GM23338 (cell line): ENCODE measurements around the gene DCDC2. TPM values are rescaled to one million over a fixed set of nuclear protein-coding genes. Genes with fewer than 3 reads are reported as not detected.
A peak's percentile ranks its signal among the peaks of the same experiment; 100 is the strongest.

ENCODE experiments used
- ATAC-seq: fragments of 200-7000 bp; cut with Tn5 transposase; 3 replicates; pipeline ENCODE4 v1.9.1; 2020
- DNase-seq: peaks from one replicate; pipeline ENCODE4 v3.0.0-alpha.2; 2015; ENCODE audit warnings: low spot score
- H2AFZ ChIP-seq: fragments of 200-600 bp; sonication (generic); 2 replicates; pipeline ENCODE4 v1.8.0; 2016; ENCODE audit warnings: antibody characterized with exemption, mild to moderate bottlenecking, moderate library complexity
- H3F3A ChIP-seq: fragments of 200-600 bp; sonication (generic); replicated peaks from 2 replicates; pipeline ENCODE4 v1.8.0; 2017; ENCODE audit warnings: antibody characterized with exemption, mixed run types, low read depth
- H3K27ac ChIP-seq: fragments of 200-600 bp; sonication (generic); 2 replicates; pipeline ENCODE4 v1.6.1; 2016; ENCODE audit warnings: low read depth
- H3K27me3 ChIP-seq: fragments of 200-600 bp; sonication (generic); 2 replicates; pipeline ENCODE4 v1.8.0; 2016; ENCODE audit warnings: mild to moderate bottlenecking, mixed run types, moderate library complexity; ENCODE audit not compliant: insufficient read depth
- H3K36me3 ChIP-seq: fragments of 200-600 bp; sonication (generic); 2 replicates; pipeline ENCODE4 v1.8.0; 2016; ENCODE audit warnings: mild to moderate bottlenecking; ENCODE audit not compliant: insufficient read depth
- H3K4me1 ChIP-seq: fragments of 200-600 bp; sonication (generic); 2 replicates; pipeline ENCODE4 v1.8.0; 2016; ENCODE audit warnings: mild to moderate bottlenecking, moderate library complexity; ENCODE audit not compliant: insufficient read depth
- H3K4me2 ChIP-seq: fragments of 200-600 bp; sonication (generic); 2 replicates; pipeline ENCODE4 v1.7.1; 2017; ENCODE audit warnings: mixed run types
- H3K4me3 ChIP-seq: fragments of 200-600 bp; sonication (generic); 2 replicates; pipeline ENCODE4 v1.6.1; 2016; ENCODE audit warnings: mixed run types
- H3K79me2 ChIP-seq: fragments of 200-600 bp; sonication (generic); replicated peaks from 2 replicates; pipeline ENCODE4 v1.8.0; 2017; ENCODE audit warnings: mild to moderate bottlenecking; ENCODE audit not compliant: insufficient read depth
- H3K9me2 ChIP-seq: fragments of 200-600 bp; sonication (generic); 2 replicates; pipeline ENCODE4 v1.8.0; 2017; ENCODE audit not compliant: insufficient read depth
- H4K20me1 ChIP-seq: fragments of 200-600 bp; sonication (generic); replicated peaks from 2 replicates; pipeline ENCODE4 v1.8.0; 2017; ENCODE audit warnings: mild to moderate bottlenecking; ENCODE audit not compliant: insufficient read depth
- H3K27ac Mint-ChIP-seq: 2 replicates; pipeline ENCODE4 v1.8.0; 2020; ENCODE audit warnings: inconsistent platforms, mild to moderate bottlenecking, moderate library complexity, mixed read lengths
- H3K27me3 Mint-ChIP-seq: 3 replicates; pipeline ENCODE4 v1.8.0; 2022; ENCODE audit warnings: low read depth, mild to moderate bottlenecking, moderate library complexity, mixed read lengths, inconsistent platforms; ENCODE audit not compliant: insufficient read depth, poor library complexity
- H3K36me3 Mint-ChIP-seq: 3 replicates; pipeline ENCODE4 v1.8.0; 2021; ENCODE audit warnings: low read depth, mild to moderate bottlenecking, inconsistent platforms, moderate library complexity, mixed read lengths
- H3K4me1 Mint-ChIP-seq: 3 replicates; pipeline ENCODE4 v1.8.0; 2020; ENCODE audit warnings: mild to moderate bottlenecking, inconsistent platforms, mixed read lengths
- H3K4me3 Mint-ChIP-seq: 3 replicates; pipeline ENCODE4 v1.8.0; 2021; ENCODE audit warnings: moderate library complexity, mild to moderate bottlenecking, inconsistent platforms, mixed read lengths
- H3K9me3 Mint-ChIP-seq: 3 replicates; pipeline ENCODE4 v1.8.0; 2020; ENCODE audit warnings: moderate library complexity, mild to moderate bottlenecking, inconsistent platforms, mixed read lengths
- CREB1 ChIP-seq: fragments of 250-450 bp; sonication (Bioruptor Pico); IDR thresholded peaks from 2 replicates; pipeline ENCODE4 v1.5.0; 2020; ENCODE audit warnings: low read depth, mild to moderate bottlenecking, moderate library complexity
- CTCF ChIP-seq, 2 experiments: fragments of 200-600 bp in 1 of 2; sonication (generic) in 1 of 2; conservative IDR thresholded peaks; 2 replicates each; pipeline versions ENCODE4 v1.5.1 to v1.6.1; 2016 to 2017; ENCODE audit warnings: antibody characterized with exemption in 2 of 2, low read depth in 2 of 2, mild to moderate bottlenecking in 2 of 2, moderate library complexity in 1 of 2
- ETS1 ChIP-seq: IDR thresholded peaks from 2 replicates; pipeline ENCODE4 v1.6.1; 2016; ENCODE audit warnings: antibody characterized with exemption
- EZH2phosphoT487 ChIP-seq: fragments of 200-600 bp; sonication (generic); IDR thresholded peaks from one replicate; pipeline ENCODE4 v1.8.1; 2018; ENCODE audit warnings: antibody characterized with exemption; ENCODE audit not compliant: unreplicated experiment
- POLR2AphosphoS5 ChIP-seq: IDR thresholded peaks from 2 replicates; pipeline ENCODE4 v1.6.1; 2016; ENCODE audit warnings: antibody characterized with exemption, low read depth
- REST ChIP-seq: IDR thresholded peaks from one replicate; pipeline ENCODE4 v1.6.1; 2018; ENCODE audit warnings: antibody characterized with exemption; ENCODE audit not compliant: unreplicated experiment
- STAT1 ChIP-seq: IDR thresholded peaks from one replicate; pipeline ENCODE4 v1.6.1; 2016; ENCODE audit warnings: antibody characterized with exemption; ENCODE audit not compliant: unreplicated experiment
- ZNF114 ChIP-seq: fragments of 250-450 bp; sonication (Bioruptor Pico); IDR thresholded peaks from 2 replicates; pipeline ENCODE4 v1.5.0; 2020; ENCODE audit warnings: mild to moderate bottlenecking, moderate library complexity
- ZNF462 ChIP-seq: fragments of 250-450 bp; sonication (Bioruptor Pico); IDR thresholded peaks from 2 replicates; pipeline ENCODE4 v1.5.0; 2020; ENCODE audit warnings: mild to moderate bottlenecking, moderate library complexity
- polyA plus RNA-seq: library from polyadenylated mRNA; unstranded; fragments of >200 nt; fragmentation: Nextera tagmentation; extraction: Ambion mirVana; gene quantifications from 2 replicates; pipeline ENCODE4 v1.2.1, GENCODE V29; 2016
- total RNA-seq: library from RNA; depleted of rRNA; stranded (reverse); fragments of >200 nt; shearing (Covaris generic); gene quantifications from 2 replicates; pipeline ENCODE4 v1.2.3, GENCODE V29; 2014

The DCDC2 gene
- total and polyA plus RNA-seq, 2 experiments from 2014 or later: 0.59 to 0.79 TPM

- H4K20me1 ChIP-seq: no peaks in the 10 kb centered on the region
- H3K9me2 ChIP-seq: 0 out of 2 replicates have a peak, but pooled peaks cover 3% of the 10 kb centered on the region
- H3K36me3 Mint-ChIP-seq: peaks cover 10% of the 10 kb centered on the region
- peak; percentile 67 for DNase-seq
- H3K27ac ChIP-seq: no peak overlapping the region
- H3K4me2 ChIP-seq: no peak overlapping the region
- H2AFZ ChIP-seq: no peak overlapping the region
- peaks cover 11% of the 10 kb centered on the region; the same call in 2 of the 3 replicates for H3K9me3 Mint-ChIP-seq
- no peaks in the 10 kb centered on the region for H3K79me2 ChIP-seq
- no peak overlapping the region for H3K27ac Mint-ChIP-seq
- peaks cover 17% of the 10 kb centered on the region for H3K4me1 Mint-ChIP-seq
- H3K4me3 Mint-ChIP-seq: no peak overlapping the region
- no peaks in the 10 kb centered on the region for H3F3A ChIP-seq
- no peak overlapping the region for H3K4me3 ChIP-seq
- peak; percentile 79 for ATAC-seq
- H3K4me1 ChIP-seq: peaks cover 8% of the 10 kb centered on the region; the same call in 1 of the 2 replicates
- no peaks in the 10 kb centered on the region for H3K27me3 ChIP-seq
- no peaks in the 10 kb centered on the region for H3K36me3 ChIP-seq
- TF ChIP-seq CTCF (conservative IDR thresholded peaks at IDR 0.05; ENCODE audit: low read depth in 2 of 2) (peak; percentile 57 to 66), CREB1 (CRISPR knock-in tag) (no peak), EZH2phosphoT487 (no peak), ETS1 (no peak), ZNF114 (CRISPR knock-in tag) (no peak), REST (no peak)
- no peaks in the 10 kb centered on the region for H3K27me3 Mint-ChIP-seq
Observed at GRCh38 chr6:24257282-24257681, 100.6 kb downstream of the DCDC2 start.

GRCh38 chr6:24255676-24256075 is 102.2 kb downstream of the DCDC2 start:
- Histone ChIP-seq H3K4me2 (no peak overlapping the region), H3K9me2 (0 out of 2 replicates have a peak, but pooled peaks cover 3% of the 10 kb centered on the region), H3K27me3 (no peaks in the 10 kb centered on the region), H3K36me3 (no peaks in the 10 kb centered on the region), H3F3A (no peaks in the 10 kb centered on the region), H3K79me2 (no peaks in the 10 kb centered on the region), H2AFZ (no peak overlapping the region), H3K4me3 (no peak overlapping the region), H3K4me1 (peaks cover 15% of the 10 kb centered on the region), H4K20me1 (no peaks in the 10 kb centered on the region), H3K27ac (no peak overlapping the region)
- Mint-ChIP-seq H3K4me3 (no peak overlapping the region), H3K27me3 (no peaks in the 10 kb centered on the region), H3K4me1 (peaks cover 25% of the 10 kb centered on the region), H3K27ac (no peak overlapping the region), H3K9me3 (peaks cover 12% of the 10 kb centered on the region; the same call in 2 of the 3 replicates), H3K36me3 (peaks cover 11% of the 10 kb centered on the region)
- DNase-seq: no peak
- no peak for ATAC-seq
- TF ChIP-seq STAT1 (no peak), EZH2phosphoT487 (no peak), ZNF114 (CRISPR knock-in tag) (no peak), POLR2AphosphoS5 (no peak), CREB1 (CRISPR knock-in tag) (no peak), ZNF462 (CRISPR knock-in tag) (no peak)
